GM19468 (cell line): ENCODE measurements around the gene CACNA1C.

Experiments used
- ATAC-seq: cut with Tn5 transposase; IDR thresholded peaks from one replicate; pipeline ENCODE4 v1.9.1; 2021; ENCODE audit warnings: mild to moderate bottlenecking, moderate library complexity, moderate number of reproducible peaks; ENCODE audit not compliant: unreplicated experiment; ENCODE audit errors: extremely low read depth

The CACNA1C gene

DNA sequence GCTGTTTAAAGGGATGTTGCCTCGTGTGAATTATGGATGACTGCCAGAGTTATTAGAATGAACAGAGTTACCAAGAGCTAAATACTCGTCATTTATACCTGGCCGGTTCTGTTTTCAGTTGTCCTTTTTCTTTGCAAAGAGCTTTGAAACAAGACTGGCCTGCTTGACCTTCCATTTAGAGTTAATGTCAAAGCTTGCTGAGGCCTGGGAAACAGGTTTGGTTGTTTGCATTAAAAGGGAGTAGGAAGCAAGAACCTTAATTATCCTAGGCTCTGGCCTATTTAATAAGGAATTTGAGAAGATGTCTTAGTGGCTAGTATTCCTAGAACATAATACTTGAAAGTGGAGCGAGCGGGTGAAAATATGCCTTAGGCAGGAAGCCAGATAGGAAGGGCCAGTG is 233.3 kb downstream of the CACNA1C start:
- no peak for ATAC-seq

DNA sequence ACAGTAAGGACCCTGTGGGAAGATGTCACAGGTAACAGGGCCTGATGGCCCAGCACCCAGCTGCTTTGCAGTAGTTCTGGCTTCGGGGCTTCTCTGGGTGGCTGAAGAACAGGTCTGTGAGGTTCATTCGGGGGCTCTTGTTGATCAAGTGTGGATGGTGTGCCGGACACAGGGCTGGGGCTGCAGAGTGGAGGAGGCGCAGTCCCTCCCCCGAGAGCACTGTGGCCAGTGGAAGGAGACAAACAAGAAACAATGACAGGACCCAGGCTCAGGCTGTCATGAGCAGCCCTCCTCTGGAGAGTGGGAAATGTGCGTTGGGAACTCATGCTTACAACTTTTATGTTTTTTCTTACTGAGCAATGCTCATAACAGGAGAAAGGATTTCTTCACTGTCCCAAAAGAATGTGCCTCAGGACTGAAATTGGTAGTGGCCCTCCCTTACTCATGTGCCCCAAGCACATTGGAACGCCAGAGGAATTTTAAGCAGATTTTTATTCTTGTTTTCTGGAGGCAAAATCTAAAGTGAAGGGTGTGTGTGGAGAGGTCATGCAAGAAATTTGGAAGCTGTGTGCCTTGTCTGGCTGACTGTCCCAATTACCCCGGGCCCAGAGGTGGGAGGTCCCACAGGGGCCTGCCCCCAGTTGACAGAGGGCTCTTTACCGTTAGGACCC is 233.8 kb downstream of the CACNA1C start:
- ATAC-seq = no peak

GRCh38 chr12:2287151-2287550 is 234.4 kb downstream of the CACNA1C start:
- no peak for ATAC-seq

- ATAC-seq = no peak
Measured at GRCh38 chr12:2287589-2287988, 234.8 kb downstream of the CACNA1C start.

GRCh38 chr12:2288001-2288400 is 235.2 kb downstream of the CACNA1C start:
- no peak for ATAC-seq

DNA sequence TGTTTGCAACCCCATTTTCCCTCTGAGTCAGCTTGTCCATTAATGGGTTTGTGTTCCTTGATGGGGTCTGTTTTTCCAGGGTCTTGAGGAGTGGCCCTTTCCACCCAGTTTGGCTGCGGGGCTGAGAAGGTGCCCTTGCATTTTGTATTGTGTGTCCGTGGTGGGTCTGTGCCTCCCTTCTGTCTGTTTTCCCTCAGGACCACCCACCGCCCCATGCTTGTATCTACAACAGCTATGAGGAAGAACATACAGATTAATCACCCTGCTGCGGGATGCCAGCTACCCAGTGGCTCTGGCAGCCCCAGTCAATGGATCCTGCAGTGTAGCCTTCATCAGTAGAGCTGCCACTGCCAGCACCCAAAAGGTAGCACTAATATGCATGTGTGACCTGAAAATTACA is 235.7 kb downstream of the CACNA1C start:
- ATAC-seq = no peak

DNA sequence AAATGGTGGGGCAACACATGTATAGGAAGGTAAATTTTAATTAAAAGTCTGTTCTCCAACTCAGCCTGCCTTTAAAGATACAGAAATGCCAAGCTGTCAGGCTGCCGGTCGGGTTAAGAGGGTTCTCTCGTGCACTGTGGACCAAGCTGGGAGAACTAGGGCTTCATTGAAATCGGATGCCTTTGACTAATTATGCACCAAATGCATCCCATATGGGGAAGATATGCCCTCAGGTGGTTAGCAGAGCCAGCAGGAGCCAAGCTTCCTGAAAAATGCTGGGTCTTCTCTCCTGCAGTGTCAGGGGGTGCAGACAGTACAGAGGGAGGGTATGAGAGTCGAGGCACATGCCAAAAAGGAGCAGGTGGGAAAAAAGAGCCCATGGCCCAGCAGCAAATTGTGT is 236.1 kb downstream of the CACNA1C start:
- no peak for ATAC-seq

- ATAC-seq = no peak
Measured at GRCh38 chr12:2289525-2289924, 236.7 kb downstream of the CACNA1C start.

DNA sequence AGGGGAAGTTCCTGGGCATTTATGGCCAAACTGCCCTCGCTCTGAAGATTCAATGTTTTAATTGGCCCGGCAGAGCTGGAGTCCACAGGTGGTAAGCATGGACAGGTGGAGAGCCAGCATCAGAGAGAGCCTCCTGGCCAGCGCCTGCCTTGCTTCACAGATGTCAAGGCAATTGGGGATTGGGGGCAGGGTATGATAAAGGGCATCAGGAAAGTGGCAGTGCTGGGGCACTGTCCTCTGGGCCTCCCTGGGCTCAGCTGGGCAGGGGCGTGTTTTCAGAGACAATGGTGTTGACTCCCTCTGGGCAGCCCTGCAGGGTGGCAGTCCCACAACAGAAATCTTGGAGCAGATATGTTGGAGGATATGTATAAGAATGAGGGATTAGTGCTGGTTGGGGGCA is 237.3 kb downstream of the CACNA1C start:
- ATAC-seq = no peak

- ATAC-seq = no peak
Measured at GRCh38 chr12:2290516-2291065, 237.8 kb downstream of the CACNA1C start.

- ATAC-seq = no peak
Measured at GRCh38 chr12:2291182-2291832, 238.5 kb downstream of the CACNA1C start.

- ATAC-seq = no peak
Measured at GRCh38 chr12:2291947-2292346, 239.2 kb downstream of the CACNA1C start.

DNA sequence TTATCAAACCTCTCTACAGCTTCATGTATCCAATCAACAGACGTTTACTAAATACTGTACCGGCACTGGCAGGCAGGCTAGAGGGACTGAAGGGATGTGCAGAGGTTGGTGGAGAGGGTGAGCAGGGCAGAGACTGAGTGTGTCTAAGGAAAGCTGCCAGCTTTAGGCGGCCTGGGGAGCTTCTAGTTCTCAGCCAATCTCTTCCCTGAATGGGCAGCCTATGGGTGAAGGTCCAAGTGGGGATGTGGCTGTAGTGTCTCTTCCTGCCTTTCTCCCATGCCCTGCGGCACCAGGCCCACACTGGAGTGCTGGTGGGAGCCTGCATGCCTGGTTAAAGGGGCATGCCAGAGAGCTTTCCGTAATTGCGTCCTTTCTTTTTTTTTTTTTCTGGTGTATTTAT is 239.8 kb downstream of the CACNA1C start:
- no peak for ATAC-seq

DNA sequence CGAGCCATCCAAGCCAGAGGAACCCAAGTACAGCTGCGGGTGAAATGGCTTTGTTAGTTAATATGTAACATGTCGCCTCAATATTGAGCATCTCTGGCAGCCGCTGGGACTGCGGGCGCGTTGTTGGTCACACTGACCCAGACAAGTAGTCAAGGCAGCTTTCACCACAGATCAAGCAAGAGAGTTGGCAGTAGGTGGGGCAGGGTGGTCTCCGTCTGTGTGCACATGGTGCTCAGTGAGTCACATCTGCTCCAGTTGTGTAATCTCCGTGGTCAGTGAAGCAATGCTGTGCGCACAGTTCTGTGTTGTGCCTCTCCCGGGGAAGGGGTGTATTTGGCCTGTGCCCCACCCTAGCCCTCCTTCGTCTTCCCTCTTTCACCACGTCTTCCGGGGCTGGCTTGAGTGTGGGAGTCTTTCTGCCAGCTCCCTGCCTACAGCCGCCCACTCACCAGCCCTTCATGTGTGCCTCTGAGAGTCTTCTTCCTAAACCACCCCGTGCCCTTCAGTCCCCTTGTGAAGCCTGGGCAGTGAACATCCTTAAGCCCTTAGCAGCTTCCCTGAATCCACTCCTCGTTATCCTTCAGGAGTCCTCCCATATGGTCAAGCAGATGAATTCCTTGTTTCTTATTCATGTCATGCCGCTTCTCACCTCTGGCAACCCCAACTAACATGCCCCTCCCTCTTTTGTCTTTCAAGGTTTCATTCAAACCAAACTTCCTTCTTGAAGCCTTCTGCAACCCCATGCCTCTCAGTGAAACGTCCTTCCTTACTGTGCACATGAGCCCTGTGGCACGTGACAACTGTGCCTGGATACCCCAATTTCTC is 242.1 kb downstream of the CACNA1C start:
- no peak for ATAC-seq

GRCh38 chr12:2295941-2296461 is 243.2 kb downstream of the CACNA1C start:
- no peak for ATAC-seq

- ATAC-seq = no peak
Measured at GRCh38 chr12:2297004-2297403, 244.2 kb downstream of the CACNA1C start.

DNA sequence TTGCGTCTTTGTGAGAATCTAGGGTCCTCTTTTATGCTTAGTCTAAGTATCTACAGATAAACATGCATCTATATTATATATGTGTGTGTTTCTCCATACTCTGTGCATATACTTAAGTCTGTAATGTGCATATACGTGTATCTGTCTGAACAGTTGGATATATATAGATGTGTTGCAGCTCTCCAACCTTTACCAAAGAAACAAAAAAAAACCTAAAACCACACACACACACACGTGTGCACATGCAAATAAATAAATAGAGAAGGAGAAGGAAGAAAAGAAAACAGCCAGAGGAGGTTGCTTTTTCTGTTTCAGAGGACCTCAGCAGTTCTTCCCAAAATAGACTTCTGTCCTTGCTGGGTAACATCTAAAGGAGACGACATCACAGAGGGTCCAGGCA is 244.9 kb downstream of the CACNA1C start:
- ATAC-seq = no peak

GRCh38 chr12:2298556-2299200 is 245.9 kb downstream of the CACNA1C start:
- no peak for ATAC-seq

DNA sequence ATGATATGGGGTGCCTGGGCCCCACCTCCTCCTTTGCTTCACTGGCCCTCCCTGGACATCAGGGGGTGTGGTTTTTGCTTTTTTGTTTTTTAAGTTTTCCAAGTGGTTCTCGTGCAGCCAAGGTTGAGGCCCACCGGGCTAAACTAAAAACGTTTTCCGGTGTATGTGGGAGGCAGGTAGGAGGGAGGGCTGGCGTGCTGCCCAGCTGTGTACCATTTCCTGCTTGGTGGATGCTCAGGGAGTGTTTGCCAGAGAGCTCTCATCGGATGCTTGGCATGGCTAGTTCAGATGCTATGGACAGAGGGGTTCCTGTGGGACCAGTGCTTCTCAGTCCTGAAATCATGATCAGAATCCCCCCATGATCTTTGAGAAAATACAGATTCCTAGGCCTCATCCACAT is 246.4 kb downstream of the CACNA1C start:
- no peak for ATAC-seq

GRCh38 chr12:2300168-2300567 is 247.4 kb downstream of the CACNA1C start:
- ATAC-seq = no peak
